Stimulated activated CD4-positive, alpha-beta T cell treated with anti-CD3 and anti-CD28 coated beads, Interleukin-15, amount 100 ng/mL, for 1 hour (primary cell): ENCODE results near the gene ZNF157.

Experiments used
- DNase-seq, 2 donors: peaks; one replicate each; pipeline ENCODE4 v3.0.0-alpha.2; 2020; ENCODE audit warnings: low read depth in 1 of 2, low spot score in 1 of 2

Gene ZNF157

GRCh38 chrX:47446971-47447370 is 76.6 kb downstream of the ZNF157 start:
- no peak for DNase-seq

- DNase-seq: no peak
These were observed 77.2 kb downstream of the ZNF157 start for GRCh38 chrX:47447607-47448006.

- no peak for DNase-seq
These were observed 77.9 kb downstream of the ZNF157 start for GRCh38 chrX:47448165-47448806.

GRCh38 chrX:47452112-47452511 is 81.7 kb downstream of the ZNF157 start:
- no peak for DNase-seq

- no peak for DNase-seq
These were observed 85.7 kb downstream of the ZNF157 start for GRCh38 chrX:47456080-47456479.

- no peak for DNase-seq
These were observed 88.2 kb downstream of the ZNF157 start for GRCh38 chrX:47458528-47458927.

- no peak for DNase-seq
These were observed 90.2 kb downstream of the ZNF157 start for GRCh38 chrX:47460561-47460960.
